Sciatic nerve (tissue), 2 donors: ENCODE results near the gene CIZ1. TPM values are rescaled to one million over a fixed set of nuclear protein-coding genes. Genes with fewer than 3 reads are reported as not detected.
"Not testable (repeated sequence)": the region's sequence is repeated elsewhere in the genome, so short reads cannot be mapped to it uniquely, and the experiment has no call there.

Experiments
- ATAC-seq: fragments of 200-7000 bp; cut with Tn5 transposase; one replicate; pipeline ENCODE4 v1.9.1; 2020; ENCODE audit warnings: mild to moderate bottlenecking, moderate library complexity
- DNase-seq: peaks from one replicate; pipeline ENCODE4 v3.0.0-alpha.2; 2020; ENCODE audit warnings: low spot score
- intact Hi-C: fragments of 100-400 bp; cut with DNase I; formaldehyde crosslinking; loops from one replicate; pipeline ENCODE4 v1.14.2; 2022
- total RNA-seq: library from RNA; stranded (reverse); fragmentation: NEBNext Ultra II Directional; extraction: Animal tissue kit (Norgen Biotek cat#: 25700); gene quantifications from one replicate; pipeline ENCODE4 v1.2.1, GENCODE V29; 2021
- donor health status: DM: no; HTN: no; CAD: no.
- donor health status: DM: no; HTN: no; CAD: no.

Gene CIZ1
- total RNA-seq, 1 donor from 2014 or later = 140 TPM

- DNase-seq (no peak), ATAC-seq (no peak)
- intact Hi-C loops = no loop called here
Measured at GRCh38 chr9:128201441-128202369, 10.3 kb upstream of the CIZ1 start.

GRCh38 chr9:128193469-128194096 lies 2.2 kb upstream of the CIZ1 start:
- DNase-seq = no peak
- intact Hi-C loops = no loop called here
- ATAC-seq = no peak

DNA sequence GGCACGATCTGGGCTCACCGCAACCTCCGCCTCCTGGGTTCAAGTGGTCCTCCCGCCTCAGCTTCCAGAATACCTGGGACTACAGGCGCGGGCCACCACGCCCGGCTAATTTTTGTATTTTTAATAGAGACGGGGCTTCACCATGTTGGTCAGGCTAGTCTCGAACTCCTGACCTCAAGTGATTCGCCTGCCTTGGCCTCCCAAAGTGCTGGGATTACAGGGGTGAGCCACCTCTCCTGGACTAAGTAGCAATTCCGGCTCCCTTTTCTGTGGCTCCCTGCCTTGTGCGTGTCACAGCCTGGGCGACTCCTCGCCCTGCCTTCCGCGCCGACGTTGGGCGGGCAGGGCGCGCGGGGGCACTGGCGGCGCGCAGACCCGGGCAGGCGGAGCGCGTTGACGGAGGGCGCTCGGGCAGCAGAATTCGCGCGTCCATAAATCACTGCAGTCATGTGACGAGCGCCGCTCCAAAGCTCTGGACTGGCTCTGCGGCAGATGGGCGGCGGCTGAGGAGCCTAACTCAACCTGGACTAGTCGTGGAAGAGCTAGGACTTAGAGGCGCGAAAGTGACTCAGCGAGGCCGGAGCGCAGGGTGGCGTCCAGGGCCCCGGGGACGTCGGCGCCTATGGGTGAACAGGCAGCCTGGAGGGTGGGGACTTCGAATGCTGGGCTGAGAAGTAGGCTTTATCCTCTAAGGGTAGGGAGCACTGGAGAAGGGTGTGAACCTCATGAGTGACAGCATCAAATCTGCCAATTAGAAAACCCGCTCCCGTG lies 1.4 kb upstream of the CIZ1 start:
- DNase-seq (peak; percentile 92), ATAC-seq (peak; percentile 75)
- intact Hi-C loops = no loop called here

DNA sequence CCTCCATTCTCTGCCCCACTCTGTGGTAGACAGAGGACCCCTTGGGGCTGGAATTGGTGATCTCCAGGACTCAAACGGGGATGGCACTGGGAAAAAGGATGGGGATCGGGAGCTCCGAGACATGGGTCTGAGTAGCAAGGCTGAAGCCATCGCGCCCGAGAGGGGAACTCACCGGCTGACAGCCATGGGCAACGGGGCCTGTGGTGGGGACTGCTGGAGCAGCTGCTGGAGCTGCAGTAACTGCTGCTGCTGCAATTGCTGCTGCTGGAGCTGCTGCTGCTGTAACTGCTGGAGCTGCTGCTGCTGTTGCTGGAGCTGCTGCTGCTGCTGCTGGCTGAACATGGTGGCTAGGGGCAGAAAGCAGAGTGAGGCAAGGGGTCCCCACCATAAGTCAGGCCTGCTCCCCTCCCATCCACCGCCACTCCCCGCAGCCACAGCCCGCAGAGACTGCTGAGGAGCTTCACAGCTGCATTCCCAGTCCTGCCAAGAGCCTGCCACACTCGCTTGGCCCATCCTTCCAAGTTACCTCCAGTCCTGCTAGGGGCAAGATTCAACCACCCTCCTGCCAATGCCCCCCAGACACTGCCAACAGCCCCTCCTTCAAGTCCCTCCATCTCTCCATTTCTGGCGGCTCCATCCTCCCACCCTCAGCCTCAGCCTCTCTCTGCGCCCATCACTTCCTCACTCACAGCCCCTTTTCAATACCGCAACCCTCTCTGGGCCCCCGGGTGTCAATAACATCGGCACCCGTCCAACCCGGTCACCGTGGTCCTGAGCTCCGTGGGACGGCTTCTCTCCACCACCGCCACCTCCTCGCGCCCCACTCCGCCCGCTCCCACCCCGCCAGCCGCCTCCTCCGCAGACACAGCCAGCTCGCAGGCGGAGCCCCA lies 611 bp downstream of the CIZ1 start:
- DNase-seq = no peak
- intact Hi-C loops = no loop called here
- peak; percentile 1 for ATAC-seq

DNA sequence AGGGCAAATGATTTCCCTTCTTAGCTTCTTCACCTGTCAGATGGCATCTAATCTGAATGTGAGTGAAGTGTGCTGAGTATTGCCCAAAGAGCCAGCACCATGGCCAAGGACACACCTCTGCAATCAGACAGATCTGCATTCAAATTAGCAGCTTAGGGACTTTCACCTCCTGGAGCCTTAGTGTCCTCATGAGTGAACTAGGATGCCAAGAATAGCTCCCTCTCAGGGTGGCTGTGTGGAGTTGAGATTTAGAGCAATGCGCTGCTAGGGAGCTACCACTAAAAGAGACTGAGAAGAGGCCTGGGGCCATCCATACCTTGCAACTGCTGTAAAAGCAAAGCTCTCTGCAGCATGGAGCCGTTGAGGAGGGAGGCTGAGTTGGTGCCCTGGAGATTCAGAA lies 1.4 kb downstream of the CIZ1 start:
- ATAC-seq (no peak), DNase-seq (no peak)
- intact Hi-C loops = no loop called here

DNA sequence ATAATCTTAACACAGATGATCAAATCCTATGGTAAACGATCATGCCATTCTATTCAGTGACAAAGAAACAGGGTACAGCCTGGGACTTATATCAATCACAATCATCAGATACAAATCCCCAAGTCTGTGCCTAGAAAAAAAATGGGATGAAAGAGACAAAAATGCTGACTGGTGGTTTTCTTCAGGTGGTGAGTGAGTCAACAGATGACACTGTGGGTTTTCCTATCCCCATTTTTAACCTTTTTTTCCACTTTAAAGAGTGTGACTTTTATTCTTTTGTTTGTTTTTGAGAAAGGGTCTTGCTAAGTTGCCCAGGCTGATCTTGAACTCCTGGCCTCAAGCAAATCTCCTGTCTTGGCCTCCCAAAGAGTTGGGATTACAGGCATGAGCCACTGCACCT lies 3.2 kb downstream of the CIZ1 start:
- no peak for ATAC-seq
- intact Hi-C loops = no loop called here
- DNase-seq = no peak

- DNase-seq (no peak), ATAC-seq (no peak)
- intact Hi-C loops = no loop called here
Measured at GRCh38 chr9:128187361-128187760, 4.0 kb downstream of the CIZ1 start.

GRCh38 chr9:128185979-128186965 lies 5.1 kb downstream of the CIZ1 start:
- intact Hi-C loops = no loop called here
- ATAC-seq (no peak), DNase-seq (no peak)

DNA sequence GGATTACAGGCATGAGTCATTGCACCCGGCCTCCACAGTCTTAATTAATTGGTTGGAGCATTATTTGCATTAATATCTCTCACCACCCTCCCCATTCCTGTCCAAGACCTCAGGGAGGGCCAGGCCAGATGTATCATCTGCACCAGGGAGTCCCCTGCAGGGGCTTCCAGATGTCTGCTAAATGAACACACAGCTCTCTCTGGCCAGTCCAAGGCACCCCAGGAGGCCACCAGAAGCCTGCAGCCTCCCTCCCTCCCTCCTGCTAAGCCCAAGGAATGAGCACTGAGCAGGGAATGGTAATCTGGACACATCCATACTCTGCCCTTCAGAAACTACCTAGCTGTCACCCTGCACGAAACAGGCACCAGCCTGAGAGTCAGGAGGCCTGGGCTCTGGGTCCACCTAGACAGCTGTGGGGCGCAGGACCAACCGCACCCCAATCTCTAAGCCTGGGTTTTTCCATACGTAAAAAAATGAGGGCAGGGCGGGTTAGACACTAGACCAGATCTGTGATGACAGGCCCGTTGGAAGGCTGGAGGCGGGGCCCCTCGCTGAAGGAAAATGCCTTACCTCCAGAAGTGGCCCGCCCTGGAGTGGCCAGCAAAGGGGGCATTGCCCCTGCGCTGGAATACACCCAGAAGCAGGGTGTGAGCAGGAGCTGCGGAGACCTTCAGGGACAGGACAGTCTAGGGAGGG lies 8.3 kb downstream of the CIZ1 start:
- no peak for ATAC-seq
- no peak for DNase-seq
- intact Hi-C loops = no loop called here

GRCh38 chr9:128181480-128181879 lies 9.9 kb downstream of the CIZ1 start:
- intact Hi-C loops, DNase-seq, ATAC-seq: not testable (repeated sequence)

GRCh38 chr9:128180447-128180846 lies 10.9 kb downstream of the CIZ1 start:
- DNase-seq (no peak), ATAC-seq (peak; percentile 12)
- intact Hi-C loops = no loop called here

DNA sequence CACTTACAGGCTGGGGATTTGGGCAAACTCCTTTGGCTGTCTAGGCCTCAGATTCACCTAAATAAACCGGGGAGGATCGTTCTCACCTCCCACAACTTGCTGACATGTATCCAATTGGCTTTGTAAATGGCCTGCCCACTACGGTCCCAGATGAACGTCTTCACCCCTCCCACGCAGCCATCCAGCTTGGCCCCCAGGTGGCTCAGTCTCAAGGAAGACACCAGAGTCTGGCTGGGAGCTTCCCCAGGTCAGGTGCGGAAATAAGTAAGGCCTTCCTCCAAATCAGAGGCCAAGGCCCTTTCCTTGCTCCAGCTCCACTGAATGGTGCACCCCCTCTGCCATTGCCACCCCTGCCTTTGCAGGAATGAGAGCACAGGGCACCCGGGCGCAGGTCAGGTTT lies 11.4 kb downstream of the CIZ1 start:
- no peak for ATAC-seq

GRCh38 chr9:128178806-128179431 lies 12.5 kb downstream of the CIZ1 start:
- ATAC-seq = no peak
- intact Hi-C loops = no loop called here
- no peak for DNase-seq

More for the DNA sequence above, 11.4 kb downstream of the CIZ1 start:
- DNase-seq = no peak
- intact Hi-C loops = no loop called here

- DNase-seq (no peak), ATAC-seq (no peak)
- intact Hi-C loops = no loop called here
Measured at GRCh38 chr9:128175726-128176125, 15.6 kb downstream of the CIZ1 start.

GRCh38 chr9:128175102-128175563 lies 16.2 kb downstream of the CIZ1 start:
- DNase-seq = no peak
- no peak for ATAC-seq
- intact Hi-C loops = no loop called here

DNA sequence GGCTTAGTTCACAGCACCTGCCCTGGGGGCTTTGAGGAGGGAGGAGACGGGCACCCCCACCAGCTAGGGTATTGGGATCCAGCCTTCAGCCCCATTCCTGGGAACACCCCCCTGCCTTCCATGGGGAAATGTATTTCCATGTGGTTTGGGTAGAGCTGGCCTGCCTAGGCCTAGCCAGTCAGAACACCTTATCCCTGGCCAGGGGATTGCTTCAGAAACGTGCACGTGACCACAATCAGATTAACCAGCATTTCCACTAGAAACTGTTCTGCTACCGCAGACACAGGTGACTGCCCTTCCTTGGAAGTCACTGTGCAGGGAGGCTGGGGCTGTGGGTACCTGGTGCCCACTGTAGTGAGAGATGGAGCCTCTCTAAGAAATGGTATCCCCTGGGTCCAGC lies 17.3 kb downstream of the CIZ1 start:
- intact Hi-C loops = no loop called here
- no peak for DNase-seq
- no peak for ATAC-seq

GRCh38 chr9:128169925-128170324 lies 21.4 kb downstream of the CIZ1 start:
- intact Hi-C loops = no loop called here
- no peak for ATAC-seq
- no peak for DNase-seq
